CD4-positive, alpha-beta T cell treated with Interleukin-2 at 100 ng/mL for 4 hours (primary cell): ENCODE results near the gene KMT2C.

ENCODE experiments used
- DNase-seq: peaks from one replicate; pipeline ENCODE4 v3.0.0-alpha.2; 2020; ENCODE audit warnings: low spot score

Gene KMT2C

GRCh38 chr7:152107945-152108344 lies 327.9 kb downstream of the KMT2C start:
- no peak for DNase-seq

GRCh38 chr7:152106990-152107389 lies 328.8 kb downstream of the KMT2C start:
- no peak for DNase-seq

DNA sequence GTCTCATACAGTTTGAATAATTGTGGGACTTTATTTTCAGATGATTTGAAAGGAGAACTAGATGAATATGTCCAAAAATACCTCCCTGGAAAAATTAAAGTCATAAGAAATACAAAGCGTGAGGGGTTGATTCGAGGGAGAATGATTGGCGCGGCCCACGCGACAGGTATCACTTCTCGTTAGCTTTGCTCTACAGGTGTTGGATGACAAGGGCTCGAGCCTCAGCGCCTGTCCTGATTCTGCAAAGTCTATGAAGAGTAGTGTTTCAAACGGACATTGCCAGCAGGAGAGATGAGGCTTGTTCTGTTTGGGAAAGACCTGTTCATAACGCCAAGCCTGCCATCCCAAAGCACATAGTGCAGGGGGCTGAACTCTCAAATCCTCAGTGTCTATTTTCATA lies 330.6 kb downstream of the KMT2C start:
- DNase-seq: no peak

DNA sequence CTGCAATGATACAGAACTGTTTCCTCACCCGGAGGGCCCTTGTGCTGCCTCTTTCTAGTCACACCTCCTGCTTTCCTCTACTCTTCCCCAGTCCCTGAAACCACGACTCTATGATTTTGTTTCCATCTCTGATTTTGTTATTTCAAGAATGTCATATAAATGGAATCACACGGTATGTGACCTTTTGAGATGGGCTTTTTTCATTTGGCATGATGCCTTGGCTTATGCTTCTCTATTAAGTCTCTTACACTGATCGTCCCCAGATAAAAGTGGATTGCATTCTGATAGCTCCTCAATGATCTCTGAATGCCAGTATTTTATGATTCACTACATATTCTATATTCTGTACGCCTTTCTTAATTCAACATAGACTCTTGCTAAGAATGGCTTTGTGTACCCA lies 332.1 kb downstream of the KMT2C start:
- no peak for DNase-seq

DNA sequence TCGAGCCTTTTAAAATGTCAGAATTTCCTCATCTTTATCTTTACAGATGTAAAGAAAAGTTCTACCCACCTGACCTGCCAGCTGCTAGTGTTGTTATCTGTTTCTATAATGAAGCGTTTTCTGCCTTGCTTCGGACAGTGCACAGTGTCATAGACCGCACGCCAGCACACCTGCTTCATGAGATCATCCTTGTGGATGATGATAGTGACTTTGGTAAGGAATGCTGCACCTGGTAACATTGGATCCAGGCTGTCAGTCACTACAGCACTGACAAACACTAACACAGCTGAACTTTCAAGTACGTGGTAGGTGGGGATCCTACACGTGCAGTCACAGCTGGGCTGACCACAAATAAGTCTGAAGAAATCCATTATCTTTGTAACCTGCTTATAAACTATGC lies 332.7 kb downstream of the KMT2C start:
- DNase-seq: no peak

DNA sequence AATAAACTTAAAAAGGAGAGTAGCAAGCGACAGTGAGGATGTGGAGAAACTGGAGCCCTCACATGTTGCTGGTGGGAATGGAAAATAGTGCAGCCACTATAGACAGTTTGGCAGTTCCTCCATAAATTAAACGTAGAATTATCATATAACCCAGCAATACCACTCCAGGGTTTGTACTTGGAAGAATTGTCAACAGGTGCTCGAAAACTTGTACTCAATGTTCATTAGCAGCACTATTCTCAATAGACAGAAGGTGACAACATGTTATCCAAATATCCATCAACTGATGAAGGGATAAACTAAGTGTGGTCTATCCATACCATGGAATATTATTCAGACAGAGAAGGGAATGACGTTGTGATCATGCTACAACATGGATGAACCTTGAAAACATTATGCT lies 338.5 kb downstream of the KMT2C start:
- no peak for DNase-seq

DNA sequence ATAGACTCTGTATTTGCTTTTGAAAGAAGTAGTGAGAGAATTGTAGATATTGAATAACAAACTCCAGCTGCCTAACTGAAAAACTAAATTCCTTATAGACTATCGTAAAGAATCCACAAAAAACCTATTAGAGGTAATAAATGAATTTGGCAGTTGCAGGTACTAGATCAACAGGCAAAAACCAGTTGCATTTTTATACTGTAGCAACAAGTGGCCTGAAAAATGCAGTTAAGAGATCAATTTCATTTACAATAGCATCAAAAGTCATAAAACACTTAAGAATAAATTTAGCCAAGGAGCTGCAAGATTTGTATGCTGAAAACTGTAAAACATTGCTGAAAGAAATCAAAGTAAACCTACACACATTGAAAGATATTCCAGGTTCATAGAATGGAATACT lies 340.0 kb downstream of the KMT2C start:
- no peak for DNase-seq

- DNase-seq: no peak
Observed at GRCh38 chr7:152093717-152094116, 342.1 kb downstream of the KMT2C start.

DNA sequence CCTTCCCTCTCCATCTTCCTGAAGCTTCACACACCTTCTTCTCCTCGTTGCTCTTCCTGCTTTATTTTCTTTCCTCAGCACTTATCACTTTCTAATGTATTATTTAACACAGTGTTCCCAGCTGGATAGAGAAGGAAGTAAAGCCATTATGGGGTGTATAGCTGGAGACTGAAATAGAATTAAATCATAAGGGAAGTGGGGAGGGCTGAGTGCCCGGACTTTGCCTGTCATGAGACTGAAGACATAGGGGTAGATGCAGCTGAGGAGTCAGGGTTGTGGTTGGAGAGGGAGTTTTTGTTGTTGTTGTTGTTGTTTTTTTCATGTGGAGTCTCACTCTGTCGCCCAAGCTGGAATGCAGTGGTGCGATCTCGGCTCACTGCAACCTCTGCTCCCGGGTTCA lies 345.1 kb downstream of the KMT2C start:
- DNase-seq: no peak

GRCh38 chr7:152089183-152089582 lies 346.6 kb downstream of the KMT2C start:
- DNase-seq: no peak

- no peak for DNase-seq
Observed at GRCh38 chr7:152086513-152086912, 349.3 kb downstream of the KMT2C start.

GRCh38 chr7:152085131-152085530 lies 350.7 kb downstream of the KMT2C start:
- DNase-seq: no peak
